Measurements from ENCODE around the gene NKAPL. TPM values are rescaled to one million over a fixed set of nuclear protein-coding genes. Genes with fewer than 3 reads are reported as not detected.

NKAPL gene
- total RNA-seq, 1 donor, result 1.7 TPM

DNA sequence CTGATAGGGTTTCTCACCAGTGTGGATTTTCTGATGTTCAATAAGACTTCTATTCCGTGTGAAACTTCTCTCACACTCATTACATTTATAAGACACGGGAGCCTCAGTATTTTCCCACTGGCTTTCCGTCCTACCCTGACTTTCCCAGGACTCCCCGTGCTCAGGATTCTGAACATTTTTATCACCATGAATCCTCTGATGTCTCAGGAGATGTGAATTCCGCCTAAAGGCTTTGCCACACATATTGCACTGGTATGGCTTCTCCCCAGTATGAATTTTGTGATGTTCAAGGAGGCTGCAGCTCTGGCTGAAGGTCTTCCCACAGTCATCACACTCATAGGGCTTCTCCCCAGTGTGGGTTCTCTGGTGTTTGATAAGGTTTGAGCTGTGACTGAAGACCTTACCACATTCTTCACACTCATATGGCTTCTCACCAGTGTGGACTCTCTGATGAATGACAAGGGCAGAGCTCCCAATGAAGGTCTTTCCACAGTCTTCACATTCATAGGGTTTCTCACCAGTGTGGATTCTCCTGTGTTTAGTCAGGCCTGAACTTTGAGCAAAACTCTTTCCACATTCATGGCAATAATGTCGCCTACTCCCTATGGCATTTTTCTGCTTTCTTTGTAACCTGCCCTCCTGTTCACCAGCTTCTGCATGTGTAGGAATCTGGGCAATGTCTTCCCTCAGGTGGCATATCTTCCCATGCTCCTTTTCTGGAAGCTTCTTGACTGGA lies 13.7 kb upstream of the NKAPL start:
- no peak for DNase-seq (ENCODE audit: low read depth)
- TF ChIP-seq, protein P1, sequence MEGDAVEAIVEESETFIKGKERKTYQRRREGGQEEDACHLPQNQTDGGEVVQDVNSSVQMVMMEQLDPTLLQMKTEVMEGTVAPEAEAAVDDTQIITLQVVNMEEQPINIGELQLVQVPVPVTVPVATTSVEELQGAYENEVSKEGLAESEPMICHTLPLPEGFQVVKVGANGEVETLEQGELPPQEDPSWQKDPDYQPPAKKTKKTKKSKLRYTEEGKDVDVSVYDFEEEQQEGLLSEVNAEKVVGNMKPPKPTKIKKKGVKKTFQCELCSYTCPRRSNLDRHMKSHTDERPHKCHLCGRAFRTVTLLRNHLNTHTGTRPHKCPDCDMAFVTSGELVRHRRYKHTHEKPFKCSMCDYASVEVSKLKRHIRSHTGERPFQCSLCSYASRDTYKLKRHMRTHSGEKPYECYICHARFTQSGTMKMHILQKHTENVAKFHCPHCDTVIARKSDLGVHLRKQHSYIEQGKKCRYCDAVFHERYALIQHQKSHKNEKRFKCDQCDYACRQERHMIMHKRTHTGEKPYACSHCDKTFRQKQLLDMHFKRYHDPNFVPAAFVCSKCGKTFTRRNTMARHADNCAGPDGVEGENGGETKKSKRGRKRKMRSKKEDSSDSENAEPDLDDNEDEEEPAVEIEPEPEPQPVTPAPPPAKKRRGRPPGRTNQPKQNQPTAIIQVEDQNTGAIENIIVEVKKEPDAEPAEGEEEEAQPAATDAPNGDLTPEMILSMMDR (IDR thresholded peaks at IDR 0.05; ENCODE audit: insufficient read depth, low read depth, low read length), result no peak
- H3K4me3 ChIP-seq (ENCODE audit: low read depth, low read length), result no peak overlapping the region

DNA sequence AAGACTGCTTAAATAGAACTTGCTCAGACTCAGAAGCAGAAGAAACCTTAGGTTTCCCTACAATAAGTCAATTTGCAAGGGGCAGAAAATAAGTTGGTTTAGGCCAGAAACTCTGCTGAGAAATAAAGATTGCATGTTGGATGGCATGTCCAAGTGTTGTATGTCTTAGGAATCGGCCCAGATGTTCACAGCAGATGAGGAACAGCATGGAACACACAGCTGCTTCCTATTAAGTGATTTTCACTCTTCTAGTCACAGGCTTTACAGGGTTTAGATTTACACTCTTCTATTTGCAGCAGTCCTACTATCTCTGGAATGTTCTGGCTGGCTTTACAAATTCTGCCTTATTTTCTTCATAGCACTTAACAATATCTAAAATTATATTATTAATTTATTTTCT lies 10.2 kb upstream of the NKAPL start:
- TF ChIP-seq, protein P1 (IDR thresholded peaks at IDR 0.05; ENCODE audit: insufficient read depth, low read depth, low read length), result no peak
- no peak for DNase-seq (ENCODE audit: low read depth)
- H3K4me3 ChIP-seq (ENCODE audit: low read depth, low read length), result no peak overlapping the region

DNA sequence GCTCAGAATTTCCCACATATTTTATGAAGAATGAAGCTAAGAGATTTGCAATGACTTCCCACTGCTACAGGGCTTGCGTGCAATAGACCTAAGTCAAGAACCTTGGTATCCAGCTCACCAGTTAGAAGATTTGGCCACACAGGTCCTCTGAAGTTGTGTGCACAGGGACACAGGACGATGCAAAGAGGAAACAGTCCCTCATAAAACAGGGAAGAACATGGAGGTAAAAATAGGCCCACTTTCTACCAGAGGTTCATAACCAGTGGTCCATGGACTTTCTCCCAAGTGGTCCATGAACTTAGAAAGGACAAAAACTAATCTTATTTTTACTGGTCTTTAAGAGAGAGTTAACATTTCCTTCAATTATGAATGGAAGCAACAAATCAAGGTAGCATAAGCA lies 8.3 kb upstream of the NKAPL start:
- peak overlapping the region; percentile 71 for H3K4me3 ChIP-seq (ENCODE audit: low read depth, low read length)
- TF ChIP-seq, protein P1 (IDR thresholded peaks at IDR 0.05; ENCODE audit: insufficient read depth, low read depth, low read length), result no peak

DNA sequence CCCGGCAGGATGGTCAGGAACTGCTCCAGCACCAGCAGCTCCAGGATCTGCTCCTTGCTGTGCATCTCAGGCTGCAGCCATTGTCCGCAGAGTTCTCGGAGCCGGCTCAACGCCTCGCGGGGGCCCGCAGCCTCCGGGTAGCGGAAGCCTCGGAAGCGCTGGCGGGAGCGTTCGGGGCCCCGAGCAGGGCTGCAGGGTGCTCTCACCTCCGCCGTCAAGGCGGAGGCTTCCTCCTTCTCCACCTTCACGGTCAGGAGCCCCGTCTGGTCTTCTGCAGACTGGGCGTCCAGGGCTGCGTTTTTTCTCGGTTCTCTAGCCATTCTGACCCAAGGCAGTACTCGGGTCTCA lies 7.5 kb upstream of the NKAPL start:
- TF ChIP-seq, protein P1 (IDR thresholded peaks at IDR 0.05; ENCODE audit: insufficient read depth, low read depth, low read length), result no peak
- no peak for DNase-seq (ENCODE audit: low read depth)
- H3K4me3 ChIP-seq (ENCODE audit: low read depth, low read length), result peak overlapping the region; percentile 71

More for the DNA sequence above, 8.3 kb upstream of the NKAPL start:
- DNase-seq (ENCODE audit: low read depth), result no peak

DNA sequence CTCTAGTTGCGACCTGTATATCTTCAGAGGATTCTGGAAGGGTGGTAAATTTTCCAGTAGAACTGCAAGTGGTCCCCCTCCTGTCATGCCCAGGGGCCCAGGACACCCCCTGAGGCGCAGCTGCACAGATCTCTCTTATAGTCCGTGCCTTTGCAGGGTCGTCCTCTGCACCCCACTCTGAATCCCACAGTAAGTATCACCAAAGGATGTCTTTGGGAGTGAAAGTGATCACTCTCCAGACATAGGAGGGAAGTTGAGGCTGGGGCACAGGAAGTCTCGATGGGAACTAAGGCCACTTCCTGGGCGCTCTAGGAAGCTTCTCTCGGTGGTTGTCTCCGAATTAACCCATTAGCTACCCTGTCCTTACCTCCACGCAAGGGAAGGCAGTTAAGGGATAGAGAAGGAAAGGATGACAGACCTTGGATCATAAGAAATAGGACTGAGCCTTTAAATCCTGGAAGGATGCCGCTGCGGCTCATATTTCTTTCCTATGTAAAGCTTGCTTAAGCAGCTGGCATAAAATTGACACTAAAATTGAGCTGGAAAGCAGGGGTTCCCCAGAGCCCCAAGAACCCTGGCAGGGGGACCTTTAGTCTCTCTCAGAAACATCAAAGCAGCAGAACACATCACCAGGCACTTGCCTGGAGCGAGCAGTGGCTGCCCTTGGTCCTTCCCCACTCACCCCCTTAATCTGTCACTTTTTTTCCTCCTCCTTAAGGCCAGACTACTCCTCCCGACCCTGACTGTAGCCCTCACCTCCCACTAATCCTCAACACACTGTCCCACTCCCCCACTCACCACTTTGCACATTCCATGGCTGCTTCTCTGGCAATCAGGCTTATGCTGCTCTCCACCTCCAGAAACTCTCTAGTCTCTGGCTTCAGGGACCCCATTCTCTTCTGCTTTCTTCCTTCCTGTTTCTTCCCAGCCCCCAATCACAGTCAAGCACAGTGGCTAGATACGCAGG lies 6.8 kb upstream of the NKAPL start, which contains the start of gene ZKSCAN4:
Gene ZKSCAN4 (minus strand): TSS at position 261 of the 967 bp plus-strand sequence. CDS start 289 bp downstream, outside the sequence.
- DNase-seq (ENCODE audit: low read depth), result peak; percentile 90
- TF ChIP-seq, protein P1 (IDR thresholded peaks at IDR 0.05; ENCODE audit: insufficient read depth, low read depth, low read length), result no peak
- peak within 1 kb of the TSS; percentile 71 for H3K4me3 ChIP-seq (ENCODE audit: low read depth, low read length)

DNA sequence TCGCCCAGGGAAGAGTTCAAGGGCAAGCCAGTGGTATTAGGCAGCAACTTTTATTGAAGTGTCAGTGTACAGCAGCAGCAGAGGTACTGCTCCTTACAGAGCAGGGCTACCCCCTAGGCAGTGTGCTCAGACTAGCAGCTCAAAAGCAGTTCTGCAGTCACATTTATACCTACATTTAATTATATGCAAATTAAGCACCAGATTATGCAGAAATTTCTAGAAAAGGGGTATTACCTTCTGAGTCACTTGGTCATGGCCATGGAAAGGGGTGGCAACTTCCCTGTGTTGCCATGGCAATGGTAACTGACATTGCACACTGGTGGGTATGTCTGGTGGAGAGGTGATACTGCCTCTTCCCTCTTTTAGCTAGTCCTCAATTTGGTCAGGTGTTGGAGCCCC lies 5.0 kb upstream of the NKAPL start:
- H3K4me3 ChIP-seq (ENCODE audit: low read depth, low read length), result no peak overlapping the region
- TF ChIP-seq, protein P1 (IDR thresholded peaks at IDR 0.05; ENCODE audit: insufficient read depth, low read depth, low read length), result no peak
- no peak for DNase-seq (ENCODE audit: low read depth)
